Measurements from ENCODE around the gene OSR1.

DNA sequence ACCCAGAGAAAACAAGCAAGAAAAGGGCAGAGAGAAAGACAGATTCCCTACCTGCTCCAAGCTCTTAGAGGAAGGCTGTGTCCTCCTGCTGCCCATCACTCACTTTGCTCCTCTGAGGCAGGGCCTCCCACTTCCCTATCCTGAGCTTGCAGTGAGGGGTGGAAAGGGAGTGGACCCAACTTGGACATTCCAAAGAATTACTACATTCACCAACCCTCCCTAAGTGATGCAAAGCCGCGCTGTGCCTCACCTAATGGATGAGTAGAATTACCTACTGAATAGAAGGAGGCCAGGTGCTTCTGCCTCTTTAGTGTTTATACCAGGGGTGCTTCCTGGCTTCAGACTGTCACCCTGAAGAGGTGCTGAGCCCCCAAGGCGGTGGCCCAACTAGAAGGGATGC is 5.6 kb upstream of the OSR1 start:
- TF ChIP-seq, protein P1, sequence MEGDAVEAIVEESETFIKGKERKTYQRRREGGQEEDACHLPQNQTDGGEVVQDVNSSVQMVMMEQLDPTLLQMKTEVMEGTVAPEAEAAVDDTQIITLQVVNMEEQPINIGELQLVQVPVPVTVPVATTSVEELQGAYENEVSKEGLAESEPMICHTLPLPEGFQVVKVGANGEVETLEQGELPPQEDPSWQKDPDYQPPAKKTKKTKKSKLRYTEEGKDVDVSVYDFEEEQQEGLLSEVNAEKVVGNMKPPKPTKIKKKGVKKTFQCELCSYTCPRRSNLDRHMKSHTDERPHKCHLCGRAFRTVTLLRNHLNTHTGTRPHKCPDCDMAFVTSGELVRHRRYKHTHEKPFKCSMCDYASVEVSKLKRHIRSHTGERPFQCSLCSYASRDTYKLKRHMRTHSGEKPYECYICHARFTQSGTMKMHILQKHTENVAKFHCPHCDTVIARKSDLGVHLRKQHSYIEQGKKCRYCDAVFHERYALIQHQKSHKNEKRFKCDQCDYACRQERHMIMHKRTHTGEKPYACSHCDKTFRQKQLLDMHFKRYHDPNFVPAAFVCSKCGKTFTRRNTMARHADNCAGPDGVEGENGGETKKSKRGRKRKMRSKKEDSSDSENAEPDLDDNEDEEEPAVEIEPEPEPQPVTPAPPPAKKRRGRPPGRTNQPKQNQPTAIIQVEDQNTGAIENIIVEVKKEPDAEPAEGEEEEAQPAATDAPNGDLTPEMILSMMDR (conservative IDR thresholded peaks at IDR 0.05; ENCODE audit: low read depth, low read length) = no peak
- no peak for TF ChIP-seq EZH2 (IDR thresholded peaks at IDR 0.05; ENCODE audit: borderline replicate concordance, low read depth, low read length, poor library complexity, severe bottlenecking)

Data from A673 (cell line).